GM21360 (cell line): ENCODE results near the gene SYNGR4.

Experiments
- ATAC-seq: cut with Tn5 transposase; IDR thresholded peaks from one replicate; pipeline ENCODE4 v1.9.1; 2021; ENCODE audit warnings: mild to moderate bottlenecking, moderate library complexity; ENCODE audit not compliant: unreplicated experiment

SYNGR4 gene

DNA sequence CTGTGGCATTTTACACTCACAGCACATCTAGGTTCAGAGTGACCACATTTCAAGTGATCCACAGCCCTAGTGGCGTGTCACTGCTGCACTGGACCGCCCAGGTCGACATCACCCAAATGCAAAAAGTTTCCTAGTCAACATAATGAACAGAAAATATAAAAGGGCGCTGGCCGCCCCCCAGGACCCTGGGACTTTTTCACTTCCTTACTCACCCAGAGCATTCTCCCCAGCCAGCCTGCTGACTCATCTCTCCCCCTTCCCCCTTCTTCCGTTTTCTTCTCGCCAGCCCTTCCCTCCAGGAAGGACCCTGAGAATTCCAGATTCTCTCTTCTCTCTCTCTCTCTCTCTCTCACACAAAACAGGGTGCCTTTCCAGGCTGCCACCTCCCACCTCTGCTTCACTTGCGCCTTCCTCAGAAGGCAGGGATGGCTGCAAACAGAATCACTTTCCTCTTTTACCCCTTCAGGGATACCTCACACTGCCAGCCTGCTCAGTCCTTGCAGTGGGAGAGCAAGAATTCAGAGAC lies 60.6 kb downstream of the SYNGR4 start:
- no peak for ATAC-seq
